Measurements from ENCODE around the gene DPPA2. TPM values are rescaled to one million over a fixed set of nuclear protein-coding genes. Genes with fewer than 3 reads are reported as not detected.

Gene DPPA2
- total RNA-seq, 4 donors from 2014 or later: not detected

DNA sequence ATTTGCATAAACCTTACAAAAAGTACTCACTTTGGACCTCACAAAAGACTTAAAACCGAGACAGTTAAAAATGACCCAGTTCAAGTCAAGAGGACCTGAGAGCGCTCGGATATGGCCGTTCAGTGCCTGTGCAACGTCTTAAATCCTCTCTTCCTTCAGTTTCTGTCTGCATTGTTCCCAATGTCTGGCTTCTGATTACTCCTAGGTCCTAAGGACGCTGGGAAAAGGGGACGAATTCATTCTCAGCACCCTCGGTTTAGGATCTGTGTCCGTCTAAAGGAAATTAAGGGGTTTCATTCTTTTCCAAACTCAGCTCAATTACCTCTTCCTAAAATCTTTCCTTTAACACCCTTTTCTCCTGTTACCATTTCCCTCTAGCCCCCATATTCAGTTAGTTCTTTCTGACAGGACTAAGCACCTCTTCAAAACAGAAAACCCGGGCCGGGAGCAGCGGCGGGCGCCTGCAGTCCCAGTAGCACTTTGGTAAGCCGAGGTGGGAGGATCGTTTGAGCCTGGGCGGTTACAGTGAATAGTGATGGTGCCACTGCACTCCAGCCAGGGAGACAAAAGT is 20.1 kb upstream of the DPPA2 start:
- H3K4me1 ChIP-seq: peaks cover 0 to 11% (median 0%) of the 10 kb centered on the region in 4 donors
- H3K4me3 ChIP-seq: peak overlapping the region in 3 of 4 donors; percentile 11 to 35 (median 27)
- no peak overlapping the region for H3K27ac ChIP-seq
- peaks cover 0 to 10% of the 10 kb centered on the region in 2 donors for H3K27me3 ChIP-seq
- no peaks in the 10 kb centered on the region for H3K36me3 ChIP-seq
- no peaks in the 10 kb centered on the region for H3K9me3 ChIP-seq
- DNase-seq (ENCODE audit: low spot score in 2 of 2): no peak
- TF ChIP-seq EP300 (IDR thresholded peaks at IDR 0.05): no peak
- TF ChIP-seq, protein P1, sequence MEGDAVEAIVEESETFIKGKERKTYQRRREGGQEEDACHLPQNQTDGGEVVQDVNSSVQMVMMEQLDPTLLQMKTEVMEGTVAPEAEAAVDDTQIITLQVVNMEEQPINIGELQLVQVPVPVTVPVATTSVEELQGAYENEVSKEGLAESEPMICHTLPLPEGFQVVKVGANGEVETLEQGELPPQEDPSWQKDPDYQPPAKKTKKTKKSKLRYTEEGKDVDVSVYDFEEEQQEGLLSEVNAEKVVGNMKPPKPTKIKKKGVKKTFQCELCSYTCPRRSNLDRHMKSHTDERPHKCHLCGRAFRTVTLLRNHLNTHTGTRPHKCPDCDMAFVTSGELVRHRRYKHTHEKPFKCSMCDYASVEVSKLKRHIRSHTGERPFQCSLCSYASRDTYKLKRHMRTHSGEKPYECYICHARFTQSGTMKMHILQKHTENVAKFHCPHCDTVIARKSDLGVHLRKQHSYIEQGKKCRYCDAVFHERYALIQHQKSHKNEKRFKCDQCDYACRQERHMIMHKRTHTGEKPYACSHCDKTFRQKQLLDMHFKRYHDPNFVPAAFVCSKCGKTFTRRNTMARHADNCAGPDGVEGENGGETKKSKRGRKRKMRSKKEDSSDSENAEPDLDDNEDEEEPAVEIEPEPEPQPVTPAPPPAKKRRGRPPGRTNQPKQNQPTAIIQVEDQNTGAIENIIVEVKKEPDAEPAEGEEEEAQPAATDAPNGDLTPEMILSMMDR (IDR thresholded peaks at IDR 0.05): no peak
- TF ChIP-seq POLR2A (IDR thresholded peaks at IDR 0.05): no peak
- 2 to 3% methylated on average over 17 of the region's 17 CpGs for WGBS, 2 donors

- H3K9me3 ChIP-seq: no peaks in the 10 kb centered on the region
- no peak for TF ChIP-seq POLR2A (IDR thresholded peaks at IDR 0.05)
- TF ChIP-seq, protein P1 (IDR thresholded peaks at IDR 0.05): no peak
- no peak for TF ChIP-seq EP300 (IDR thresholded peaks at IDR 0.05)
- H3K4me1 ChIP-seq: peaks cover 0 to 11% (median 0%) of the 10 kb centered on the region in 4 donors
- H3K27me3 ChIP-seq: peaks cover 0 to 10% of the 10 kb centered on the region in 2 donors
- H3K36me3 ChIP-seq: no peaks in the 10 kb centered on the region
- 77 to 81% methylated on average over 1 of the region's 1 CpG for WGBS, 2 donors
- no peak for DNase-seq (ENCODE audit: low spot score in 2 of 2)
- H3K27ac ChIP-seq: no peak overlapping the region
- no peak overlapping the region for H3K4me3 ChIP-seq
Observed at GRCh38 chr3:109334572-109334971, 18.3 kb upstream of the DPPA2 start.

GRCh38 chr3:109331692-109332091 is 15.4 kb upstream of the DPPA2 start:
- 90 to 91% methylated on average over 5 of the region's 5 CpGs for WGBS, 2 donors
- Histone ChIP-seq H3K9me3 (no peaks in the 10 kb centered on the region), H3K27ac (no peak overlapping the region), H3K36me3 (no peaks in the 10 kb centered on the region), H3K4me1 (peaks cover 0 to 11% (median 0%) of the 10 kb centered on the region in 4 donors), H3K4me3 (no peak overlapping the region), H3K27me3 (peaks cover 0 to 6% of the 10 kb centered on the region in 2 donors)
- no peak for DNase-seq (ENCODE audit: low spot score in 2 of 2)
- TF ChIP-seq POLR2A (IDR thresholded peaks at IDR 0.05) (no peak), EP300 (IDR thresholded peaks at IDR 0.05) (no peak)
- TF ChIP-seq, protein P1 (IDR thresholded peaks at IDR 0.05): no peak

- no peaks in the 10 kb centered on the region for H3K9me3 ChIP-seq
- H3K4me1 ChIP-seq: no peaks in the 10 kb centered on the region
- 83 to 93% methylated on average over 7 of the region's 7 CpGs for WGBS, 2 donors
- H3K36me3 ChIP-seq: no peaks in the 10 kb centered on the region
- no peak for DNase-seq (ENCODE audit: low spot score in 2 of 2)
- TF ChIP-seq POLR2A (IDR thresholded peaks at IDR 0.05) (no peak), EP300 (IDR thresholded peaks at IDR 0.05) (no peak)
- TF ChIP-seq, protein P1 (IDR thresholded peaks at IDR 0.05): no peak
- H3K4me3 ChIP-seq: no peak overlapping the region
- H3K27me3 ChIP-seq: peaks cover 0 to 4% of the 10 kb centered on the region in 2 donors
- H3K27ac ChIP-seq: no peak overlapping the region
Observed at GRCh38 chr3:109330405-109330804, 14.1 kb upstream of the DPPA2 start.

- TF ChIP-seq POLR2A (IDR thresholded peaks at IDR 0.05): no peak
- TF ChIP-seq, protein P1 (IDR thresholded peaks at IDR 0.05): no peak
- TF ChIP-seq EP300 (IDR thresholded peaks at IDR 0.05): no peak
- Histone ChIP-seq H3K27ac (no peak overlapping the region), H3K27me3 (no peaks in the 10 kb centered on the region), H3K4me3 (no peak overlapping the region), H3K36me3 (no peaks in the 10 kb centered on the region), H3K9me3 (no peaks in the 10 kb centered on the region), H3K4me1 (no peaks in the 10 kb centered on the region)
- no peak for DNase-seq (ENCODE audit: low spot score in 2 of 2)
- WGBS, 2 donors: 80 to 81% methylated on average over 3 of the region's 3 CpGs
Observed at GRCh38 chr3:109328202-109328601, 11.9 kb upstream of the DPPA2 start.
